Progenitor cell of endocrine pancreas (in vitro differentiated cells): ENCODE measurements around the gene PRDM16. TPM values are rescaled to one million over a fixed set of nuclear protein-coding genes. Genes with fewer than 3 reads are reported as not detected.

ENCODE experiments used
- DNase-seq: peaks from one replicate; pipeline ENCODE4 v3.0.0; 2021; ENCODE audit warnings: low spot score; ENCODE audit not compliant: unreplicated experiment
- H3K27ac Mint-ChIP-seq: 2 replicates; pipeline ENCODE4 v1.8.0; 2021; ENCODE audit warnings: mild to moderate bottlenecking, moderate library complexity, mixed read lengths
- H3K27me3 Mint-ChIP-seq: 2 replicates; pipeline ENCODE4 v1.8.0; 2021; ENCODE audit warnings: mixed read lengths
- H3K36me3 Mint-ChIP-seq: 2 replicates; pipeline ENCODE4 v1.8.0; 2022; ENCODE audit warnings: mixed read lengths; ENCODE audit not compliant: insufficient read depth
- H3K4me1 Mint-ChIP-seq: 2 replicates; pipeline ENCODE4 v1.8.0; 2021; ENCODE audit warnings: low read depth, mixed read lengths
- H3K4me3 Mint-ChIP-seq: 2 replicates; pipeline ENCODE4 v1.8.0; 2021; ENCODE audit warnings: low read depth, mild to moderate bottlenecking, moderate library complexity, mixed read lengths
- H3K9me3 Mint-ChIP-seq: 2 replicates; pipeline ENCODE4 v1.8.0; 2021; ENCODE audit warnings: low read depth, mixed read lengths
- total RNA-seq: library from RNA; stranded (reverse); gene quantifications from 2 replicates; pipeline ENCODE4 v1.2.1, GENCODE V29; 2021
- TF ChIP-seq, protein P1 (sequence below): fragments of 200-600 bp; sonication (generic); IDR thresholded peaks from one replicate; pipeline ENCODE4 v1.5.0; 2021; ENCODE audit warnings: antibody characterized with exemption, mild to moderate bottlenecking; ENCODE audit not compliant: unreplicated experiment

Gene PRDM16
- total RNA-seq, 1 donor from 2014 or later, result 69.1 TPM

DNA sequence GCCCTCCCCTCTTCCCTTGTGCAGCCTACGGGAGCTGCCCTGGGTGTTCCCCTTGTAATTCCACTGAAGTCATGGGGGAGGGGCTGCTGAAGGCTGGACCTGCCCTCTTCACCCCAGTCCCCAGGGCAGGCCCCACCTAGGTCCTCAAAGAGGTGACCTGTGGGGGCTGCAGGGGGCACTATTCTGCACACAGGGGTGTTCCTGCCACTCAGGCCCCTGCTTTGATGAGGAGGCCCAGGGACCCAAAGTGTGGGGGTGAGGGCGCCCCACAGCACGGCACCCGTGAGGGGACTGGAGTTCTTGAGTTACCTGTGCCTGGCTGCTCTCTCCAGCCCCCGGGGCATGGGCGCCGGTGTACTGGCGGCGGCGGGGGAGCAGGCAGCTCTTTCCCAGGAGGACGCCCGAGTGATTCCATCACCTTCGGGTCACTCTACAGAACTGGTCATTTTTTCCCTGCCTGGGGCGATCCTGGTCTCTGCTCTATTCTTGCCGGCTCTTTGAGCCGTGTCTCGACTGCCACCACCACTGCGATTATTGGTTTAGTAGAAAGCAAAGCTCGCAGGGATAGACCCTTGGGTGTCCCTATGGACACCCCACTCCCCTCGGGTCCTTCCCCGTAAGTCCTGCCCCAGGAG lies 6.9 kb upstream of the PRDM16 start:
- Mint-ChIP-seq H3K4me1 (peaks cover 16% of the 10 kb centered on the region), H3K4me3 (no peak overlapping the region), H3K36me3 (peaks cover 10% of the 10 kb centered on the region), H3K27me3 (peaks cover 24% of the 10 kb centered on the region), H3K27ac (no peak overlapping the region), H3K9me3 (no peaks in the 10 kb centered on the region)
- TF ChIP-seq, protein P1, sequence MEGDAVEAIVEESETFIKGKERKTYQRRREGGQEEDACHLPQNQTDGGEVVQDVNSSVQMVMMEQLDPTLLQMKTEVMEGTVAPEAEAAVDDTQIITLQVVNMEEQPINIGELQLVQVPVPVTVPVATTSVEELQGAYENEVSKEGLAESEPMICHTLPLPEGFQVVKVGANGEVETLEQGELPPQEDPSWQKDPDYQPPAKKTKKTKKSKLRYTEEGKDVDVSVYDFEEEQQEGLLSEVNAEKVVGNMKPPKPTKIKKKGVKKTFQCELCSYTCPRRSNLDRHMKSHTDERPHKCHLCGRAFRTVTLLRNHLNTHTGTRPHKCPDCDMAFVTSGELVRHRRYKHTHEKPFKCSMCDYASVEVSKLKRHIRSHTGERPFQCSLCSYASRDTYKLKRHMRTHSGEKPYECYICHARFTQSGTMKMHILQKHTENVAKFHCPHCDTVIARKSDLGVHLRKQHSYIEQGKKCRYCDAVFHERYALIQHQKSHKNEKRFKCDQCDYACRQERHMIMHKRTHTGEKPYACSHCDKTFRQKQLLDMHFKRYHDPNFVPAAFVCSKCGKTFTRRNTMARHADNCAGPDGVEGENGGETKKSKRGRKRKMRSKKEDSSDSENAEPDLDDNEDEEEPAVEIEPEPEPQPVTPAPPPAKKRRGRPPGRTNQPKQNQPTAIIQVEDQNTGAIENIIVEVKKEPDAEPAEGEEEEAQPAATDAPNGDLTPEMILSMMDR, result no peak
- no peak for DNase-seq

DNA sequence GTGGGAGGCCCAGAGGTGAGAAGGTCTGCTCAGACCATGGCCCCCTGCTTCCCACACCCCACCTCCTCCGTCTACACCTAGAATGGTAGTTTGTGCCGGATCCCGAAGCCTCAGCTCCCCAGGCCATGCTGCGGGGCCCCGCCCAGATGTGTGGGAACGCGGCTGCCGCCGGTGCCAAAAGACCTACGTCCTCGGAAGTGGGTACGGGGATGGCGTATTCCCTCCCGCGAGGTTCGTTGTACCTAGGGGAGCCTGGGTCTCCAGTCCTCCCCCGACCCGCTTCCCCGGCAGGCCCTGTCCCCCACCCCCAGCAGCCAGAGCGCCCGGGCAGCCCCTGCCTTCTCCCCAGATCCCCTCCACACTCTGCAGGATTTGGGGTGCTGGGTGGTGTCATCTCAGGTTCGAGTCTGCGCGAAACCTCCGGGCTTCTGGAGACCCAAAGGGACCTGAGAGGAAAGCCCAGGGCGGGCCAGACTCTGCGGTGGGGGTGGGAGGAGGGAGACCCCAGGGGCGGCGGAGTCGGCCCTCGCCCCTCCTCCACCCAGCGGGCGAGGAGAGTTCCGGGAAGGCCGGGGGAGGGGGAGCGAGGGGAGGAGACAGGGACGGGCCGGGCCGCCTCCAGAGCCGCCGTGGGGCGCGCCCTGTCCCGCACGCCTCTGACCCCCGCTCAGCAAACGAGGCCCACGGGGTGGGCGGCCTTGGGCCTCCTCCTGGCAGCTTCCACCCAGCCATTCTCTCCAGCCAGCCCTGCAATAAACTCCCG lies 6.2 kb upstream of the PRDM16 start:
- Mint-ChIP-seq H3K9me3 (no peaks in the 10 kb centered on the region), H3K36me3 (peaks cover 10% of the 10 kb centered on the region), H3K27me3 (peaks cover 19% of the 10 kb centered on the region), H3K27ac (no peak overlapping the region), H3K4me3 (no peak overlapping the region), H3K4me1 (peaks cover 16% of the 10 kb centered on the region)
- TF ChIP-seq, protein P1, result no peak
- no peak for DNase-seq

DNA sequence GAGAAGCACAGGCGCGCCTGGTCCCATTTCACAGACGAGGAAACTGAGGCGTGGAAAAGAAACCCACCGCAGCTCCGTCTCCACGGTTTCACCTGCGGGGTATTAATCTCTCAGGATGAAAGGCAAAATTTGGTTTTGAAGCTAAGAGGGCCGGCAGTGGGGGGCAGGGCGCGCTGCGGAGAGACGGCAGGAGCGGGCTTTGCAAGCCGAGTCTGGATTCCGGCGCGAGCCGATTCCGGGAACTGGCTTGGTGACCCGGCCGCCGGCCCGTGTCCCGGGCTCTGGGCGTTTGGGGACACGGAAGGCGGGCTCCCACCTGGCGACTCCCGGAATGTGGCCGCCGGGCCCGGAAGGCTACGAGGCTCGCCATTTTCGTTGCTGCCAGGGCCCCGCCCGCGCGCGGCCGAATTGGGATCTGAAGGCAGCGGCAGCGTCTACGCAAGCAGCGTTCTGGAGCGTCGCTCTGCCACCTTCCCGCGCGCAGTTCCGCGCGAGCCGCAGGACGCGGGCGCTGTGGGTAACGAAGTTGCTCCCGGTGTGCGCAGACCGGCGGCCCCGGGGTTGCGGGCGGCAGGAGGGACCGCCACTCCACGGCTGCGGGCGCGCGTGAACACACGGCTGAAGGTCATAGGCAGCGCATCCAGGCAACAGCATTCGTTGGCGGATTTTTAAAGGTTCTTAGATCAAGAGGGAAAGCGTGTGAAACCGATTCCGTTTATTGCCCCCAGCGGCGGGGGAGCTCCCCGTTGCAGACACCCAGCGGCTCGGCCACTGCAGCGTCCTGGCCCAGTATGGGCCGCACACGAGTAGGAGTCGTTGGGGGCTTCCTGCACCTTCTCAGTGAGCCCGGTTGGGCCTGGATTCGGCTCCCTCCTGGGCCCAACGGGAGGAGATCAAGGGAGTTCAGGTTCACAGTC lies 5.4 kb upstream of the PRDM16 start:
- TF ChIP-seq, protein P1, result no peak
- Mint-ChIP-seq H3K9me3 (no peaks in the 10 kb centered on the region), H3K36me3 (peaks cover 8% of the 10 kb centered on the region), H3K4me3 (no peak overlapping the region), H3K4me1 (peaks cover 16% of the 10 kb centered on the region), H3K27ac (no peak overlapping the region), H3K27me3 (peaks cover 10% of the 10 kb centered on the region)
- DNase-seq, result no peak

DNA sequence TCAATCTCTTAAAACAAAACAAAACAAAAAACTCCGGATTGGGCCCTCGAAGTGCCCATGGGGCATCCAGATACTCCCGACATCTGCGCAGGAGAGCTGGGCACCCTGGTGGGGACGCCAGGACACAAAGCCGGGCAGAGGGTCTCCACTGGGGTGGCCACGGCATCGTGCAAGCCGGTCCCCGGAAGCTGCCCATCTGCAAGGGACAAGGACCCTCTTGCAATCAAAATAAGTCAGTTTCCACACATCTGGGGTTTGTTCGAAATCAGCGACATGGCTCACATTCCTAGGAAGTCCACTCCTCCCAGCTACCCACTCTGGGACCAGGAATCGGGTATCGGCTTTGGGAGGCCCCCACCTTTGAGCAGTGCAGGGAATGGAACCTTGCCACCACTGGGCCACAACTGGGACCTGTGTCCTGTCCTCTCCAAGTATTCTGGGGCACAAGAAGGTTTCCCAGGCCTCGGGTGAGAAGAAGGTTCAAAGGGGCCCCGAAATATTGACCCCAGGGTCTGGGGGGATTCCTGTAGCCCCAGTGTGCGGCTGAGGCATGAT lies 4.6 kb upstream of the PRDM16 start:
- no peak for DNase-seq
- peaks cover 6% of the 10 kb centered on the region for H3K36me3 Mint-ChIP-seq
- no peaks in the 10 kb centered on the region for H3K9me3 Mint-ChIP-seq
- TF ChIP-seq, protein P1, result no peak
- no peak overlapping the region for H3K27ac Mint-ChIP-seq
- peaks cover 17% of the 10 kb centered on the region for H3K4me1 Mint-ChIP-seq
- H3K27me3 Mint-ChIP-seq, result peaks cover 10% of the 10 kb centered on the region
- H3K4me3 Mint-ChIP-seq, result peak overlapping the region; percentile 14

DNA sequence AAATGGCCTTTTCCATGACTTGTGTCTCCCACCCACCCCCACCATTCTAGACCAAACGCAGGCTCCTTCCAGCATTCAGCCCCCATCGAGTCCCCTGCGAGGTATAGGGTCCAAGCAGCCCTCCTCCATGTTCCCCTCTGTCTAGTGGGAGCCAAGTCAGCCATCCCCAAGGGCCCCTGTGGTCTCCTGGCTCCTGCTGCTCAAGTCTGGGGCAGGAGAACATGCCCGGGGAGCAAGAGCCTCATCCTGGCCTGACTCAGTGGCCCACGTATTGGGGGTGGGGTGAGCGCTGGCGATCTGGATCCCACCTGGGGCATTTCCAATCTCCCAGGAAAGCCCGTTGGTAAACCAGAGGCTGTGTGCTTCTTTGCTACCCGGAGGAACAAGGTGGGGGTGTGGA lies 4.1 kb upstream of the PRDM16 start:
- DNase-seq, result no peak
- H3K36me3 Mint-ChIP-seq, result peaks cover 6% of the 10 kb centered on the region
- H3K9me3 Mint-ChIP-seq, result no peaks in the 10 kb centered on the region
- peak overlapping the region; percentile 40 for H3K4me3 Mint-ChIP-seq
- peaks cover 10% of the 10 kb centered on the region for H3K27me3 Mint-ChIP-seq
- TF ChIP-seq, protein P1, result no peak
- peaks cover 17% of the 10 kb centered on the region for H3K4me1 Mint-ChIP-seq
- H3K27ac Mint-ChIP-seq, result no peak overlapping the region
